B cell (primary cell): ENCODE data around the gene NAA11. TPM values are rescaled to one million over a fixed set of nuclear protein-coding genes. Genes with fewer than 3 reads are reported as not detected.

ENCODE experiments used
- ATAC-seq: fragments of 200-7000 bp; cut with Tn5 transposase; one replicate; pipeline ENCODE4 v1.10.0; 2021; ENCODE audit warnings: low read depth, mild to moderate bottlenecking, moderate number of reproducible peaks, moderate library complexity
- CTCF ChIA-PET: fragments of 350-600 bp; sonication (Branson Sonifier 250); formaldehyde crosslinking; loops from one replicate; lab custom pipeline; 2021; ENCODE audit warnings: antibody characterized with exemption, inconsistent platforms; lab: Charles Lee
- POLR2A ChIA-PET: fragments of 350-600 bp; sonication (Branson Sonifier 250); formaldehyde crosslinking; loops from one replicate; lab custom pipeline; 2021; ENCODE audit warnings: antibody characterized with exemption; lab: Charles Lee
- DNase-seq: peaks from one replicate; pipeline ENCODE4 v3.0.0; 2013
- H2AFZ ChIP-seq: 2 replicates; pipeline ENCODE4 v1.6.1; 2012; ENCODE audit warnings: mild to moderate bottlenecking, low read depth, low read length; ENCODE audit not compliant: insufficient read depth, poor library complexity, severe bottlenecking
- H3K27ac ChIP-seq, 2 donors: 1 replicate in 1 of 2; 2 replicates in 1 of 2; pipeline ENCODE4 v1.5.1; 2012 to 2013; ENCODE audit warnings: low read length in 2 of 2, mild to moderate bottlenecking in 2 of 2, moderate library complexity in 1 of 2
- H3K27me3 ChIP-seq, 4 experiments: fragments of 200-600 bp in 1 of 4; sonication (generic) in 1 of 4; replicated peaks in 1 of 4; 1 replicate in 2 of 4; 2 replicates in 2 of 4; pipeline versions ENCODE4 v1.6.1 to v1.7.0; 2013 to 2016; ENCODE audit warnings: low read length in 3 of 4, mild to moderate bottlenecking in 2 of 4, mixed read lengths in 1 of 4, moderate library complexity in 1 of 4; ENCODE audit not compliant: insufficient read depth in 4 of 4, control insufficient read depth in 3 of 4; ENCODE audit errors: control extremely low read depth in 1 of 4
- H3K36me3 ChIP-seq, 2 experiments: replicated peaks in 1 of 2; 1 replicate in 1 of 2; 2 replicates in 1 of 2; pipeline versions ENCODE4 v1.6.1 to v1.7.1; 2013; ENCODE audit warnings: low read length in 1 of 2; ENCODE audit not compliant: insufficient read depth in 2 of 2, control insufficient read depth in 1 of 2; ENCODE audit errors: control extremely low read depth in 1 of 2, extremely low read depth in 1 of 2
- H3K4me1 ChIP-seq, 2 donors: fragments of 200-600 bp in 1 of 2; sonication (generic) in 1 of 2; 1 replicate in 1 of 2; 2 replicates in 1 of 2; pipeline versions ENCODE4 v1.5.1 to v1.6.1; 2013 to 2017; ENCODE audit warnings: low read length in 2 of 2; ENCODE audit not compliant: control insufficient read depth in 2 of 2, insufficient read depth in 2 of 2
- H3K4me2 ChIP-seq: replicated peaks from 2 replicates; pipeline ENCODE3; 2012; ENCODE audit warnings: mild to moderate bottlenecking, low read depth, low read length; ENCODE audit not compliant: poor library complexity, severe bottlenecking
- H3K4me3 ChIP-seq, 5 experiments: fragments of 200-600 bp in 1 of 5; sonication (generic) in 1 of 5; 1 replicate in 3 of 5; 2 replicates in 2 of 5; pipeline versions ENCODE4 v1.5.1 to v1.7.0; 2011 to 2016; ENCODE audit warnings: low read length in 4 of 5, mild to moderate bottlenecking in 4 of 5, low read depth in 2 of 5, control low read depth in 1 of 5, moderate library complexity in 1 of 5; ENCODE audit not compliant: insufficient read depth in 1 of 5; ENCODE audit errors: control extremely low read depth in 1 of 5, extremely low read depth in 1 of 5
- H3K79me2 ChIP-seq: fragments of 200-600 bp; sonication (generic); one replicate; pipeline ENCODE4 v1.6.0; 2016; ENCODE audit warnings: low read length; ENCODE audit not compliant: control insufficient read depth, insufficient read depth
- H3K9ac ChIP-seq: fragments of 200-600 bp; sonication (generic); 2 replicates; pipeline ENCODE4 v1.6.1; 2017; ENCODE audit warnings: mild to moderate bottlenecking, low read length, moderate library complexity
- H3K9me3 ChIP-seq, 3 donors: one replicate each; pipeline versions ENCODE4 v1.6.1 to v1.7.1; 2013; ENCODE audit warnings: low read length in 2 of 3; ENCODE audit not compliant: control insufficient read depth in 2 of 3, insufficient read depth in 1 of 3; ENCODE audit errors: control extremely low read depth in 1 of 3
- H4K20me1 ChIP-seq: 2 replicates; pipeline ENCODE4 v1.6.0; 2012; ENCODE audit warnings: mild to moderate bottlenecking, low read length; ENCODE audit not compliant: insufficient read depth, control insufficient read depth, poor library complexity, severe bottlenecking
- H3K27ac Mint-ChIP-seq: one replicate; pipeline ENCODE4 v1.8.0; 2021; ENCODE audit warnings: mixed read lengths
- H3K27me3 Mint-ChIP-seq: one replicate; pipeline ENCODE4 v1.8.0; 2021; ENCODE audit warnings: mixed read lengths
- H3K4me1 Mint-ChIP-seq: one replicate; pipeline ENCODE4 v1.8.0; 2021; ENCODE audit warnings: mixed read lengths
- H3K4me3 Mint-ChIP-seq: one replicate; pipeline ENCODE4 v1.8.0; 2021; ENCODE audit warnings: mixed read lengths
- H3K9me3 Mint-ChIP-seq: one replicate; pipeline ENCODE4 v1.8.0; 2022; ENCODE audit warnings: mixed read lengths; ENCODE audit not compliant: insufficient read depth
- EZH2 ChIP-seq: IDR thresholded peaks from 2 replicates; pipeline ENCODE4 v1.6.1; 2012; ENCODE audit warnings: borderline replicate concordance, low read depth, mild to moderate bottlenecking, moderate library complexity, low read length; ENCODE audit not compliant: insufficient read depth, poor library complexity, severe bottlenecking
- WGBS: methylation state at CpG from one replicate; pipeline ENCODE4 v1.1.5; 2013; ENCODE audit warnings: missing lambda C conversion rate; ENCODE audit not compliant: insufficient coverage; 5-methylcytosine and 5-hydroxymethylcytosine counted together
- intact Hi-C: fragments of 100-400 bp; cut with micrococcal nuclease; formaldehyde crosslinking; loops from one replicate; pipeline ENCODE4 v1.10.0; 2022
- polyA plus RNA-seq: library from polyadenylated mRNA; depleted of rRNA; stranded (reverse); fragments of >200 nt; gene quantifications from 2 replicates; pipeline ENCODE4 v1.2.3, GENCODE V29; 2012
- total RNA-seq, 2 donors: library from RNA; stranded (reverse); fragments of 120-200 nt in 1 of 2; gene quantifications; 1 replicate in 1 of 2; 2 replicates in 1 of 2; pipeline versions ENCODE4 v1.2.3 to v1.2.4, GENCODE V29; 2013 to 2022
- TF ChIP-seq, protein P1 (sequence below): fragments of 200-600 bp; IDR thresholded peaks from one replicate; pipeline ENCODE4 v1.8.0; 2022; ENCODE audit warnings: antibody characterized with exemption, mild to moderate bottlenecking

Gene NAA11
- total and polyA plus RNA-seq, 2 donors (not counting 1 experiment from before 2014, with no cell fraction given): not detected

DNA sequence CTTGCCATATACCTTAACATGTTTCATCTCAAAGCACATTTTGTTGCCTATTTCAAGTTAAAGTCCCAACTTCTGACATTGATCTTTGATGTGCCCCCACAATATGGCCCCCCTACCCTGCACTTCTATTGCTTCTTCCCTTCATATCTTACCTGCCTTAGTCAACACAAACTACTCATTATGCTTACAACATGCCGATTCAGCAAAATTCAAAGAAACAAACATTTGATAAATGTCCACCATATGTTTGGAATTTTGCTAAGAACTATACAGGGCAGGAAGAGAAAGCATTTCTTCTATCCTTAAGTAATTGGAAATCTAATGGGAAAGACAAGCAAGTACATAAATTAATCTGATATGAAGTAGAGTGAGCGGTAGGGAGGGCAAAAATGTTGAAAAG, 25.6 kb downstream of the NAA11 start:
- Mint-ChIP-seq H3K4me3 (no peak overlapping the region), H3K27ac (no peak overlapping the region), H3K9me3 (no peaks in the 10 kb centered on the region), H3K27me3 (no peaks in the 10 kb centered on the region), H3K4me1 (no peaks in the 10 kb centered on the region)
- no peaks in the 10 kb centered on the region for H3K36me3 ChIP-seq
- H2AFZ ChIP-seq: no peak overlapping the region
- ATAC-seq (no peak), DNase-seq (no peak)
- H3K79me2 ChIP-seq: no peaks in the 10 kb centered on the region
- intact Hi-C loops: no loop called here
- no peak overlapping the region for H3K9ac ChIP-seq
- no peaks in the 10 kb centered on the region for H4K20me1 ChIP-seq
- ChIA-PET CTCF (no interaction called here), POLR2A (no interaction called here)
- H3K4me3 ChIP-seq: no peak overlapping the region
- H3K4me1 ChIP-seq: no peaks in the 10 kb centered on the region
- no peak for TF ChIP-seq EZH2
- TF ChIP-seq, protein P1, sequence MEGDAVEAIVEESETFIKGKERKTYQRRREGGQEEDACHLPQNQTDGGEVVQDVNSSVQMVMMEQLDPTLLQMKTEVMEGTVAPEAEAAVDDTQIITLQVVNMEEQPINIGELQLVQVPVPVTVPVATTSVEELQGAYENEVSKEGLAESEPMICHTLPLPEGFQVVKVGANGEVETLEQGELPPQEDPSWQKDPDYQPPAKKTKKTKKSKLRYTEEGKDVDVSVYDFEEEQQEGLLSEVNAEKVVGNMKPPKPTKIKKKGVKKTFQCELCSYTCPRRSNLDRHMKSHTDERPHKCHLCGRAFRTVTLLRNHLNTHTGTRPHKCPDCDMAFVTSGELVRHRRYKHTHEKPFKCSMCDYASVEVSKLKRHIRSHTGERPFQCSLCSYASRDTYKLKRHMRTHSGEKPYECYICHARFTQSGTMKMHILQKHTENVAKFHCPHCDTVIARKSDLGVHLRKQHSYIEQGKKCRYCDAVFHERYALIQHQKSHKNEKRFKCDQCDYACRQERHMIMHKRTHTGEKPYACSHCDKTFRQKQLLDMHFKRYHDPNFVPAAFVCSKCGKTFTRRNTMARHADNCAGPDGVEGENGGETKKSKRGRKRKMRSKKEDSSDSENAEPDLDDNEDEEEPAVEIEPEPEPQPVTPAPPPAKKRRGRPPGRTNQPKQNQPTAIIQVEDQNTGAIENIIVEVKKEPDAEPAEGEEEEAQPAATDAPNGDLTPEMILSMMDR: no peak
- H3K27ac ChIP-seq: no peak overlapping the region
- peaks cover 0 to 7% (median 0%) of the 10 kb centered on the region in 3 donors for H3K9me3 ChIP-seq
- 42% methylated on average over 1 of the region's 2 CpGs for WGBS
- H3K4me2 ChIP-seq: no peak overlapping the region
- no peaks in the 10 kb centered on the region for H3K27me3 ChIP-seq

DNA sequence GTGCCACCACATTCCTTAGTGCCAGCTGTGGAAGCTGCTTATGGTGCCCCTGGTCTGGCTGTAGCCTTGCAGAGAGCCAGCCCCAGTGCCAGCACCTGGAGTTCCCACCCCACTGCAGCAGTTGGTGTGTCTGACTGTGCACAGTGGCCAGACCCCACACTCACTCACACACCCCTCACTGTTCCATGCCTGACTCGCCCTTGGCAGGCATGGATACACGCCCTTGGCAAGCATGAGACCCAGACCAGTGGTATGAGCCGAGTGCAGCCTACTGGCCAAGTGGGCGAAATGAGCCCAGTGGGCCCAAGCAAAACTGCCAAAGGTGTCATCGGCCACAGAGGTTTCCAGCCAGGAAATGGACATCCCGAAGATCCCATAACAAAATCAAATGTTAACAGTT, 27.4 kb downstream of the NAA11 start:
- H2AFZ ChIP-seq: no peak overlapping the region
- H3K27me3 ChIP-seq: no peaks in the 10 kb centered on the region
- no peak overlapping the region for H3K4me3 ChIP-seq
- Mint-ChIP-seq H3K4me3 (no peak overlapping the region), H3K27ac (no peak overlapping the region), H3K4me1 (no peaks in the 10 kb centered on the region), H3K9me3 (no peaks in the 10 kb centered on the region), H3K27me3 (no peaks in the 10 kb centered on the region)
- no peaks in the 10 kb centered on the region for H3K79me2 ChIP-seq
- 88% methylated on average over 4 of the region's 6 CpGs for WGBS
- H3K36me3 ChIP-seq: no peaks in the 10 kb centered on the region
- no peak overlapping the region for H3K27ac ChIP-seq
- POLR2A ChIA-PET: no interaction called here
- no peak overlapping the region for H3K4me2 ChIP-seq
- H4K20me1 ChIP-seq: no peaks in the 10 kb centered on the region
- no peaks in the 10 kb centered on the region for H3K4me1 ChIP-seq
- ATAC-seq (no peak), DNase-seq (no peak)
- intact Hi-C loops: no loop called here
- H3K9ac ChIP-seq: no peak overlapping the region
- H3K9me3 ChIP-seq: peaks cover 0 to 7% (median 0%) of the 10 kb centered on the region in 3 donors
- CTCF ChIA-PET: no interaction called here
- TF ChIP-seq, protein P1: no peak
- TF ChIP-seq EZH2: no peak
